ENCODE data around the gene GALNT2.
A peak's percentile ranks its signal among the peaks of the same experiment; 100 is the strongest.

Gene GALNT2

DNA sequence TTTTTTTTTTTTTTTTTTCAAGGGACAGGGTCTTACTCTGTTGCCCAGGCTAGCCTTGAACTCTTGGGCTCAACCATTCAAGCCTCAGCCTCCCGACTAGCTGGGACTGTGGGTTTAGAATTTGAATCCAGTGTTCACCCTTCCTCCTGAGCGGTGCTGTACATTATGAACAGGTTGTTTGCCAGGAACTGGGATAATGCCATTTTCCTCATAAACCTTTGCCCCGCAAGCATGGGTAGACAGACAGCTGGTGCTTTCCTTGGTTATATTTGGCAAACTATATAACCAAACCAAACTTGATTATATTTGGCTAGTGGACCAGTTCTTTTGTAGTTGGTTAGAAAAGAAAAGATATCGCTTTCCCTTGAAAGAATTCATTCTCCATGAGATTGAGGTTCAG, 54.9 kb downstream of the GALNT2 start:
- no peak overlapping the region for H3K4me3 ChIP-seq (ENCODE audit: low read length)
- no peak for DNase-seq (ENCODE audit: low read depth)
- TF ChIP-seq, protein P1, sequence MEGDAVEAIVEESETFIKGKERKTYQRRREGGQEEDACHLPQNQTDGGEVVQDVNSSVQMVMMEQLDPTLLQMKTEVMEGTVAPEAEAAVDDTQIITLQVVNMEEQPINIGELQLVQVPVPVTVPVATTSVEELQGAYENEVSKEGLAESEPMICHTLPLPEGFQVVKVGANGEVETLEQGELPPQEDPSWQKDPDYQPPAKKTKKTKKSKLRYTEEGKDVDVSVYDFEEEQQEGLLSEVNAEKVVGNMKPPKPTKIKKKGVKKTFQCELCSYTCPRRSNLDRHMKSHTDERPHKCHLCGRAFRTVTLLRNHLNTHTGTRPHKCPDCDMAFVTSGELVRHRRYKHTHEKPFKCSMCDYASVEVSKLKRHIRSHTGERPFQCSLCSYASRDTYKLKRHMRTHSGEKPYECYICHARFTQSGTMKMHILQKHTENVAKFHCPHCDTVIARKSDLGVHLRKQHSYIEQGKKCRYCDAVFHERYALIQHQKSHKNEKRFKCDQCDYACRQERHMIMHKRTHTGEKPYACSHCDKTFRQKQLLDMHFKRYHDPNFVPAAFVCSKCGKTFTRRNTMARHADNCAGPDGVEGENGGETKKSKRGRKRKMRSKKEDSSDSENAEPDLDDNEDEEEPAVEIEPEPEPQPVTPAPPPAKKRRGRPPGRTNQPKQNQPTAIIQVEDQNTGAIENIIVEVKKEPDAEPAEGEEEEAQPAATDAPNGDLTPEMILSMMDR (IDR thresholded peaks at IDR 0.05; ENCODE audit: insufficient read depth, low read depth, low read length, missing control alignments), result no peak

DNA sequence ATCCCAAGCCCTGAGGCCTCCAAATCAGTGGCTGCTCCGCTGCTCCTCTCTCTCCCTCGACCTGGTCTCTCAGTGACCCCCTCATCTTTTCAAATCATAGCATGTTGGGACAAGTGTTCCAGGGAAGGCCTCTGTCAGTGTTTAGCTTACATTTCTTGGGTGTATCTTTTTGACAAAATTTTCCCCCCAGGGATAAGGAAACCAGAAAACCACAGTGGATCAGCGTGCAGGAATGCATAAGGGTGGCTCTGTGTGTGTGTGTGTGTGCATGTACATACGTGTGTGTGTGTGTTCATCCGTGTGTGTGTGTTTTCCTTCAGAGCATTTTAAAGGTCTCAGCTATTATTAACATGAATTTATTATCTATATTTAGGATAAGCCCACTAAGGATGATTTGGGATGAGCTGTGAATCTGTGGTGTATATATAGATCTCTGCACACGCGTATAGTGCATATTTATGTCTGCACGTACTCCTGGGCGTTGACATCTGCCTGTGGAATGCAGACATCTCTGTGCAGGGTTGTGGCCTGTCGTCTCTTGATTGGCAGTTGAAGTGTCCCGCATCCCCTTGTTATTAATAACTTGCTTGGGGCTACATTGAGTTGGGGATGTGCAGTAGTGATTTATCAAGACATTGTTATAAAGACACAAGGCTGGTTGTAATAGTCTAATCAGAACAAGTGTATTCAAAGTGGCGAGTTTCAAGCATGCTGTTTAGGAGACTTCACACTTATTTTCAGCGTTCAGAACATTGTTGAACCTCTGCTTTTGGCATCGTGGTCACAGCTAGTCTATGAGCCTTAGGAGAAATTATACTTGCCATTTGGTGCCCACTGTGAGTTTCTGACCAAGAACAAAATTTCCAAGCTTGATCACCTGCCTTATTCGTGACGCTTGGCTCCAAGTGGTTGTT, 55.6 kb downstream of the GALNT2 start:
- TF ChIP-seq, protein P1 (IDR thresholded peaks at IDR 0.05; ENCODE audit: insufficient read depth, low read depth, low read length, missing control alignments), result no peak
- peak; percentile 92 for DNase-seq (ENCODE audit: low read depth)
- no peak overlapping the region for H3K4me3 ChIP-seq (ENCODE audit: low read length)

DNA sequence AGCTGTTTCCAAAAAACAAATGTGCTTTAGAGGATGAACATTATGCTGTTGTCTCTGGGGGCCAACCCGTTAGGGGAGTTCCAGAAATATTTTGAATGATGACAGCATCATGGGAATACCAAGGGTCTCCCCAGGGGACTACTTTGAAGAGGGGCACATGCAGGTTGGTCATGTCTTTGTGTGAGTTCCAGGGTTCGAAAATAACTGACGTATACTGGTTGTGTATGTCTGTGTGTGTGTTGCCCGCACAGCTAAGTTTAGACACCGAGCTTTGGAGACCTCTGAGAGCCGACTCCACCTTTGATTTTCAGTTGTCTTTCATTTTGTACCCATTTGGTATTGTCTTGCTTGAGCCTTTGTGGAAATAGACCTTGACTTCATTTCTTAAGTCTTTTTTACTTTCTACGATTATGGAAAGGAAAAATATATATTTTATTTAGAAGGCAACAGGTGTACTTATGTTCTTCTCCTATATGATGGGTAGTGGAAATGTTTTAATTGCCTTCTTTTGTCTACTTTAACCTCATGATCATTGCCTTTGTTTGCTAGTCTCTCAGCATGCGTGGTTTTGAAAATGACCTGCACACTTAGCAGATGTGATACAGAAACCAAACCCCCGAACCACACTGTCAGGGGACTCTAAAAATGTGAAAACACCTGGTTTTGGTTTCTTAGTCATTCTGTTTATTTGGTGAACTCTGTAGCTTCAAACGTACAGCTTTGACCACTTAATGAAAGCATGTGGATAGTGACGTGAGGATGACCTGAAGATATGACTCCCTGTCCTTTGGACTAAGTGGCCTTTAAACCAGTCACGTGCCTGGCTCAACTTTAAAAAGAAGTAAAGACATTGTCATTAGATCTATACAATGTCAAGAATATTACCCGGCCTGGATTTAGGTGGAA, 56.5 kb downstream of the GALNT2 start:
- TF ChIP-seq, protein P1 (IDR thresholded peaks at IDR 0.05; ENCODE audit: insufficient read depth, low read depth, low read length, missing control alignments), result no peak
- no peak for DNase-seq (ENCODE audit: low read depth)
- H3K4me3 ChIP-seq (ENCODE audit: low read length), result no peak overlapping the region

DNA sequence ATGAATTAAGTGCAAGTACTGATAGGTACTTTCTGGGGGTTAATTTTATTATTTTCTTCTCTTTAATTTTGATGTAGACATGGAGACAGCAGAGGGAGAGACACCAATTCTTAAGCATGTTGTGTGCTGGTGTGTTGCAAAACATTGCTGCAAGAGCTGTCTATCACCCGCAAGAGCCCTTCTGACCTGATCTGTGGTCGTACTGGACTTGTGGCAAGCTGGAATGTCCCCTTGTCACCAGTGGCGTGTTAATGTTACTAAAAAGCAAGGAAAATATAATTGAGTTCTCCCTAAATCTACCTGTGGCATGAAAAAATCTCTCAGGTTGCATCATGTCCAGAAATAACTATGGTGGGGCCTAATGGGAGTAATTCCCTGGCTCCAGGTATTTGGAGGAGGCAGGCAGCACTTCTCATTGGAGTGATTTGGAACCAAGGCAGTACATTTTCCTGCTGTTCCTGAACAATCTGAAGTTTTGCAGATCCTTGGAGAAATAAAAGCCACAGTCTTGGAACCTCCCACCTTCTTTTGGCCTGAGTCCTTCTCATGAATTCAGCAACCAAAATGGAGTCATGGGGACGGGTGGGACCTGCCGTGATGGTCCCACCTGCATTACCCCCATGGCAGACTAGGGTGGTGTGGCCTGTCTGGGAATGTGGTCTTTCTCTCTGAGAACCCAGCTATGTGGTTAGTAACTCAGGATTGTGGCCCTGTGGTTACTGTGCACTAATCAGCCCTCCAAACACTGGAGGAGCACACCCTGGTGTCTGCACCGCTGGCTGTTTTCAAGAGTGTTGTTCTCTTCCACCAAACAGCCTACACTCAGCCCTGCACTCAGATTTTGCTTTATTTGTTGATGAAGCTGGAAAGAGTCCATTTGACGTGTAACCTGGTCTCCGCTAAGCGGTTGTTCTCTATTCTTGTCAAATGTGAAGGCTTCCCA, 57.4 kb downstream of the GALNT2 start:
- TF ChIP-seq, protein P1 (IDR thresholded peaks at IDR 0.05; ENCODE audit: insufficient read depth, low read depth, low read length, missing control alignments), result no peak
- no peak overlapping the region for H3K4me3 ChIP-seq (ENCODE audit: low read length)
- DNase-seq (ENCODE audit: low read depth), result no peak

DNA sequence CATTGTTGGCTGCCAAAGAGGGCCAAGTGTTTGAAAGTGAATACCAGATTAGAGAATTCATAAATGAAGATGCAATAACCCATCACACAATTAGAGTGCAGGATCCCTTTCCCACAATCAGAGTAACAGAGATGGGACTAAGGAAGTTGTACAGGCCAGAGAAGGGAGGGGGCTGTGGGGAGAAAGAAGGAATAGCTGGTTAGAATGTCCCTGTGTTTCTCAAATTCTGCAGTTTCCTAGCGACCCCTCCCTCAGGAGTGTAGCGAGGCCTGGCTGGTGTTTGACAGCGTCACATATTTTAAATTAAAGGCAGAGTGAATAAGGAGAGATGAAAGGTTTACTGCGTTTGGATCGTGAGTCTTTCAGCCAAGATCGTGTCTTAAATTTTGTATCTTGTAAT, 58.1 kb downstream of the GALNT2 start:
- TF ChIP-seq, protein P1 (IDR thresholded peaks at IDR 0.05; ENCODE audit: insufficient read depth, low read depth, low read length, missing control alignments), result no peak

More for the DNA sequence above, 58.1 kb downstream of the GALNT2 start:
- no peak for DNase-seq (ENCODE audit: low read depth)
- no peak overlapping the region for H3K4me3 ChIP-seq (ENCODE audit: low read length)

Data from epithelial cell of esophagus (primary cell).